ENCODE measurements around the gene AKAP13.
"Not testable (repeated sequence)": the region's sequence is repeated elsewhere in the genome, so short reads cannot be mapped to it uniquely, and the experiment has no call there.

The AKAP13 gene

GRCh38 chr15:85579957-85580694 lies 199.7 kb downstream of the AKAP13 start:
- DNase-seq = no peak

- DNase-seq = no peak
Measured at GRCh38 chr15:85580879-85581278, 200.5 kb downstream of the AKAP13 start.

GRCh38 chr15:85581495-85581894 lies 201.1 kb downstream of the AKAP13 start:
- no peak for DNase-seq

GRCh38 chr15:85582131-85583079 lies 202.0 kb downstream of the AKAP13 start:
- DNase-seq = no peak

GRCh38 chr15:85583442-85583841 lies 203.0 kb downstream of the AKAP13 start:
- no peak for DNase-seq

- no peak for DNase-seq
Measured at GRCh38 chr15:85583923-85584390, 203.6 kb downstream of the AKAP13 start.

GRCh38 chr15:85584872-85585271 lies 204.5 kb downstream of the AKAP13 start:
- DNase-seq = no peak

- DNase-seq = not testable (repeated sequence)
Measured at GRCh38 chr15:85586196-85586595, 205.8 kb downstream of the AKAP13 start.

GRCh38 chr15:85587707-85588411 lies 207.5 kb downstream of the AKAP13 start:
- DNase-seq = no peak

GRCh38 chr15:85588677-85589076 lies 208.3 kb downstream of the AKAP13 start:
- DNase-seq = no peak

GRCh38 chr15:85589851-85590250 lies 209.4 kb downstream of the AKAP13 start:
- no peak for DNase-seq

- no peak for DNase-seq
Measured at GRCh38 chr15:85591622-85592021, 211.2 kb downstream of the AKAP13 start.

- no peak for DNase-seq
Measured at GRCh38 chr15:85592148-85592547, 211.7 kb downstream of the AKAP13 start.

GRCh38 chr15:85593809-85594445 lies 213.5 kb downstream of the AKAP13 start:
- no peak for DNase-seq

- no peak for DNase-seq
Measured at GRCh38 chr15:85595804-85596536, 215.6 kb downstream of the AKAP13 start.

GRCh38 chr15:85597155-85597815 lies 216.9 kb downstream of the AKAP13 start:
- no peak for DNase-seq

GRCh38 chr15:85598219-85598618 lies 217.8 kb downstream of the AKAP13 start:
- DNase-seq = no peak

- no peak for DNase-seq
Measured at GRCh38 chr15:85598718-85599398, 218.5 kb downstream of the AKAP13 start.

- DNase-seq = no peak
Measured at GRCh38 chr15:85600001-85600400, 219.6 kb downstream of the AKAP13 start.

- no peak for DNase-seq
Measured at GRCh38 chr15:85603160-85603559, 222.8 kb downstream of the AKAP13 start.

GRCh38 chr15:85603703-85604102 lies 223.3 kb downstream of the AKAP13 start:
- no peak for DNase-seq
